Measurements from ENCODE around the gene PTGFRN. TPM values are rescaled to one million over a fixed set of nuclear protein-coding genes. Genes with fewer than 3 reads are reported as not detected.
A peak's percentile ranks its signal among the peaks of the same experiment; 100 is the strongest.

The PTGFRN gene
- total RNA-seq, 1 experiment from 2014 or later: 20.7 TPM

DNA sequence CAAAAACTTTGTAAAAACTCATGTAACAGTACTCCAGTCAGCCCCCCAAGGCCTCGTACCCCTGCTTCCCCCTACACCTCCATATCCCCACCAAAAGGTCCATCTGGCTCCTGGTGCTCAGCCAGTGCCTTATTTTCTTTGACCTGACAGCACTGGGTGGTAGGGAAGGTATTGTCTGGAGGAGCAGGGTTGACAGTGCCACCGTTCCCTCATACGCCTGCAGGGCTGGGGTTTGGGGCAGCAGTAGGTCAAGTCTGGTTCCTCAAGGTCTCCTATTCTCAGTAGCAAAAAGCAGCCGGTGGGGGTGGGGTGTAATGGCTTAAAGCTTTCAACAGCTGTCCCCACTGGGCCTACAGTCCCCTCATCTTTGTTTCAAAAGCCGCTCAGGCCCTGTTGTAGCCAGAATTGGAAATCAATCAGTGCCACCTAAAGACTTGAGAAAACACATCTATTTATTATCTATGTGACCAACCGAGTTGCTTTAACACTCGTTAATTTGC, 125.1 kb downstream of the PTGFRN start:
- in situ Hi-C loops (cut with HindIII; ENCODE audit: low pct_unique_long_range_greater_than_20kb, low sequenced_read_pairs): no loop called here
- no peak for DNase-seq (ENCODE audit: low read depth)

DNA sequence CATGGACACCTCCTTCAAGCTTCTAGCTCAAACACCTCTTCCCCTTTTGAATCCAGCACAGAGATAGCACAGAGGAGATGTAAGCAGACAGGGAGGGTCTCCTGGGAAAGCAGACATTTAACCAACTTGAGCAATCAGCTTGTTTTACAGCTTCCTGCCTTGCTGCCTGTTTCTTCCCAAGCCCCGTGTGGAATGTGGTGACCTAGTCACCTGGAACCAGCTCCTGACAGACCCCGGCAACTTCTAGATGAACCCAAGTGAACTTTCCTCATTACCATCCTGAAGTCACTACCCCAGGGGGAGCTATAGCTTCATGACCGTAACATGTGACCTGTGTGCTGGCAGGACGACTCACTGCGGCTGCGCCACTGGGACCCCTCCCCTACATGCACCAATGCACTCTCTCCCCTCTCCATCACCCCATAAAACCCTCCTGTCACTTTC, 126.3 kb downstream of the PTGFRN start:
- peak; percentile 21 for DNase-seq (ENCODE audit: low read depth)
- in situ Hi-C loops (cut with HindIII; ENCODE audit: low pct_unique_long_range_greater_than_20kb, low sequenced_read_pairs): no loop called here

DNA sequence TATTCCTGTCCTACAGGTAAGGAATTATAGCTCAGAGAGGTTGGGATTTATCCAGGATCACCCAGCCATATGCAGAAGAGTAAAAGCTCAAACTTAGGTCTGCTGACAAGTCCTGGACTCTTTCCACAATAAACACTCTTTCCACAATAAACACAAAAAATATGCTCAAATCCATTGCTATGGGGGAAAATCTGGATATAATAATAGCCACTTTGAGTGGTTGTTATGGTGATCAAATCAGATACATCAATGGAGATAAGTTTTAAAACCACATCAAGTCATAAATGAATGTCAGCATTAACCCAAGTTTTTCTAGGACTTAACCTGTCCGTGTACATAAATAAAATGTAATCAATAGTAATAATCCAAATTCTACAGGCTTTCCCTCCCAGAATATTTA, 128.1 kb downstream of the PTGFRN start:
- DNase-seq (ENCODE audit: low read depth): no peak
- in situ Hi-C loops (cut with HindIII; ENCODE audit: low pct_unique_long_range_greater_than_20kb, low sequenced_read_pairs): no loop called here

DNA sequence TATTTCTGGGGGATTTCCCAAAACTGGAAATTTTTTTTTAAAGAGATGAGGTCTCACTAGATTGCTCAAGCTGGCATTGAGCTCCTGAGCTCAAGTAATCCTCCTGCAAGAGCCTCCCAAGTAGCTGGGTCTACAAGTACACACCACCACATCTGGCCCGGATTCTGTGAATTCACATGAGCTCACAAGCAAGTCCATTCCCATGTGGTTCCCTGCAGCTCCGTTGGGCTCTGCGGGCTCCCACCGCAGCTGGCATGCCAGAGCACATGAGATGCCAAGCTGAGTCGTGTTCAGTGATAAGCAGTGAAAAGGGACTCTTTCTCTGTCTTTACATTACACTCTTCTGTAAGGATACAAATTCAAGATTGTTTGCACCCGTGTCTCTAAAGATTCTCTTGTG, 128.5 kb downstream of the PTGFRN start:
- DNase-seq (ENCODE audit: low read depth): no peak
- in situ Hi-C loops (cut with HindIII; ENCODE audit: low pct_unique_long_range_greater_than_20kb, low sequenced_read_pairs): no loop called here

Other genes with a start within 250 kb of the PTGFRN start
- gene IGSF3, start 242.2 kb upstream of the PTGFRN start, total RNA-seq (2014; rRNA removed; shearing (Covaris generic); ENCODE audit: low replicate concordance): 30.4 and 36.0 TPM in 2 replicates
- gene CD2, start 155.5 kb upstream of the PTGFRN start, total RNA-seq (2014; rRNA removed; shearing (Covaris generic); ENCODE audit: low replicate concordance): not detected in 2 replicates
- 0.30 TPM in 1 of 2 replicates, not detected in the other for gene CD101, start 91.8 kb downstream of the PTGFRN start, total RNA-seq (2014; rRNA removed; shearing (Covaris generic); ENCODE audit: low replicate concordance)
- 4.2 and 12.7 TPM in 2 replicates for gene TTF2, start 150.4 kb downstream of the PTGFRN start, total RNA-seq (2014; rRNA removed; shearing (Covaris generic); ENCODE audit: low replicate concordance)
- gene TRIM45, start 211.8 kb downstream of the PTGFRN start, total RNA-seq (2014; rRNA removed; shearing (Covaris generic); ENCODE audit: low replicate concordance): 2.1 and 11.6 TPM in 2 replicates